ENCODE data around the gene EFS. TPM values are rescaled to one million over a fixed set of nuclear protein-coding genes. Genes with fewer than 3 reads are reported as not detected.

The EFS gene
- total and polyA plus RNA-seq, 10 of the 15 experiments (the other 5 are each of a cell fraction or from before 2014, with no cell fraction given), result 0.08 TPM; not detected in 9

DNA sequence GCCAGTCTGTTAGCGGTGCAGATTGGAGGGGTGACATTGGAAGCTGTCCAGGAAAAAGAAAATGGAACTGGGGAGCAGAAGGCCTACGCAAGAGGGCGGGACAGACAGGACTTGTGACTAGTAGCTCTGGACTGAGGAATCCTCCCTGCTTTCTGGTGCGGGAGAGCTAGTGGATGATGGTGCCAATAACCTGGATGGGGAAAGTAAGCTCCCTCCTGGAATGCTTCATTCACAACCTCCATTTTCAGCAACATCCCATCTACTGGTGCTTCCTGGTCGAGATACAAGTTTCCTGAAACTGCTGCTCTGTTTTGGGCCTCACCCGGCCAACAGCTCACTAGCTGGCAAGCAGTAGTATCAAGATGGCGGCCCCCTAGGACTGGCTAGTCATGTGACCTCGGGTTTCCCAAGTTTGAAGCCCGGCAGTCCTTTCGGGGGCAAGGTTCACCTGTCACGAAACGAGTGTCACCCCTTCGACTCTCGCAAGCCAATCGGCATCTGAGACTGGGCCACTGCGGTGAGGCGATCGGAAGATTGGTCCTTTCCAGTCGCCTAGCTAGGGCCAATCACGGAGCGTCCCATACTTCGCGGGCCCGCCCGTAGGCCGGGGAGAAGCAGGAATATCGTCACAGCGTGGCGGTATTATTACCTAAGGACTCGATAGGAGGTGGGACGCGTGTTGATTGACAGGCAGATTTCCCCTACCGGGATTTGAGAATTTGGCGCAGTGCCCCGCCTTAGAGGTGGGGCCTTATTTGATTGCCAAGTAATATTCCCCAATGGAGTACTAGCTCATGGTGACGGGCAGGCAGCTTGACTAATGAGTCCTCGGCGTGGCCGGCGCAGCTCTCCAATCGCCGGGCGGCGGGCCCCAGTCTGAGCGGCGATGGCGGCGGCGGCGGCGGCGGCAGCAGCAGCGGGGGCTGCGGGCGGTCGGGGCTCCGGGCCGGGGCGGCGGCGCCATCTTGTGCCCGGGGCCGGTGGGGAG lies 44.1 kb downstream of the EFS start, which contains the start of gene PABPN1 (continued):
- TF ChIP-seq ZZZ3 (IDR thresholded peaks at IDR 0.05; ENCODE audit: control insufficient read depth, insufficient read length, low read depth) (no peak), SMAD5 (IDR thresholded peaks at IDR 0.05; ENCODE audit: low read depth) (peak; percentile 73; the same call in 1 of the 2 replicates), KDM1A (IDR thresholded peaks at IDR 0.05; ENCODE audit: borderline replicate concordance) (no peak), SPI1 (IDR thresholded peaks at IDR 0.05; ENCODE audit: borderline replicate concordance, insufficient read depth, low read depth, low read length) (no peak), IKZF1 (conservative IDR thresholded peaks at IDR 0.05) (peak; percentile 73), RBBP5 (conservative IDR thresholded peaks at IDR 0.05) (no peak), SUZ12 (IDR thresholded peaks at IDR 0.05; ENCODE audit: unreplicated experiment) (no peak), POU2F2 (IDR thresholded peaks at IDR 0.05; ENCODE audit: borderline replicate concordance, low read depth, low read length) (peak; percentile 57; the same call in 2 of the 3 replicates), ZNF622 (IDR thresholded peaks at IDR 0.05) (no peak), MTA3 (IDR thresholded peaks at IDR 0.05; ENCODE audit: borderline replicate concordance, low read length) (peak; percentile 80; the same call in 1 of the 2 replicates), ESRRA (IDR thresholded peaks at IDR 0.05; ENCODE audit: low read length) (0 out of 2 replicates have a peak, but pooled peaks have one; percentile 17), MLLT1 (IDR thresholded peaks at IDR 0.05) (peak; percentile 93), STAT3 (IDR thresholded peaks at IDR 0.05; ENCODE audit: low read depth, low read length) (no peak), SP1 (IDR thresholded peaks at IDR 0.05; ENCODE audit: low read depth, low read length) (peak; percentile 97), FOS (IDR thresholded peaks at IDR 0.05; ENCODE audit: borderline replicate concordance, extremely low read depth, insufficient read length) (peak; percentile 93), IRF4 (IDR thresholded peaks at IDR 0.05; ENCODE audit: low read depth, low read length) (peak; percentile 27; the same call in 1 of the 2 replicates), YBX1 (IDR thresholded peaks at IDR 0.05) (no peak), MTA2 (IDR thresholded peaks at IDR 0.05; ENCODE audit: low read depth) (0 out of 2 replicates have a peak, but pooled peaks have one; percentile 43), MYB (IDR thresholded peaks at IDR 0.05; ENCODE audit: borderline replicate concordance, low read depth, low read length) (no peak), DPF2 (IDR thresholded peaks at IDR 0.05) (peak; percentile 100)
- TF ChIP-seq, protein P1, sequence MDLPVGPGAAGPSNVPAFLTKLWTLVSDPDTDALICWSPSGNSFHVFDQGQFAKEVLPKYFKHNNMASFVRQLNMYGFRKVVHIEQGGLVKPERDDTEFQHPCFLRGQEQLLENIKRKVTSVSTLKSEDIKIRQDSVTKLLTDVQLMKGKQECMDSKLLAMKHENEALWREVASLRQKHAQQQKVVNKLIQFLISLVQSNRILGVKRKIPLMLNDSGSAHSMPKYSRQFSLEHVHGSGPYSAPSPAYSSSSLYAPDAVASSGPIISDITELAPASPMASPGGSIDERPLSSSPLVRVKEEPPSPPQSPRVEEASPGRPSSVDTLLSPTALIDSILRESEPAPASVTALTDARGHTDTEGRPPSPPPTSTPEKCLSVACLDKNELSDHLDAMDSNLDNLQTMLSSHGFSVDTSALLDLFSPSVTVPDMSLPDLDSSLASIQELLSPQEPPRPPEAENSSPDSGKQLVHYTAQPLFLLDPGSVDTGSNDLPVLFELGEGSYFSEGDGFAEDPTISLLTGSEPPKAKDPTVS (IDR thresholded peaks at IDR 0.05; ENCODE audit: low read depth, low read length), result 0 out of 2 replicates have a peak, but pooled peaks have one; percentile 3
- TF ChIP-seq, protein P2, sequence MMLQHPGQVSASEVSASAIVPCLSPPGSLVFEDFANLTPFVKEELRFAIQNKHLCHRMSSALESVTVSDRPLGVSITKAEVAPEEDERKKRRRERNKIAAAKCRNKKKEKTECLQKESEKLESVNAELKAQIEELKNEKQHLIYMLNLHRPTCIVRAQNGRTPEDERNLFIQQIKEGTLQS (IDR thresholded peaks at IDR 0.05; ENCODE audit: borderline replicate concordance, extremely low read depth, low read depth, low read length), result no peak
- TF ChIP-seq, protein P3, sequence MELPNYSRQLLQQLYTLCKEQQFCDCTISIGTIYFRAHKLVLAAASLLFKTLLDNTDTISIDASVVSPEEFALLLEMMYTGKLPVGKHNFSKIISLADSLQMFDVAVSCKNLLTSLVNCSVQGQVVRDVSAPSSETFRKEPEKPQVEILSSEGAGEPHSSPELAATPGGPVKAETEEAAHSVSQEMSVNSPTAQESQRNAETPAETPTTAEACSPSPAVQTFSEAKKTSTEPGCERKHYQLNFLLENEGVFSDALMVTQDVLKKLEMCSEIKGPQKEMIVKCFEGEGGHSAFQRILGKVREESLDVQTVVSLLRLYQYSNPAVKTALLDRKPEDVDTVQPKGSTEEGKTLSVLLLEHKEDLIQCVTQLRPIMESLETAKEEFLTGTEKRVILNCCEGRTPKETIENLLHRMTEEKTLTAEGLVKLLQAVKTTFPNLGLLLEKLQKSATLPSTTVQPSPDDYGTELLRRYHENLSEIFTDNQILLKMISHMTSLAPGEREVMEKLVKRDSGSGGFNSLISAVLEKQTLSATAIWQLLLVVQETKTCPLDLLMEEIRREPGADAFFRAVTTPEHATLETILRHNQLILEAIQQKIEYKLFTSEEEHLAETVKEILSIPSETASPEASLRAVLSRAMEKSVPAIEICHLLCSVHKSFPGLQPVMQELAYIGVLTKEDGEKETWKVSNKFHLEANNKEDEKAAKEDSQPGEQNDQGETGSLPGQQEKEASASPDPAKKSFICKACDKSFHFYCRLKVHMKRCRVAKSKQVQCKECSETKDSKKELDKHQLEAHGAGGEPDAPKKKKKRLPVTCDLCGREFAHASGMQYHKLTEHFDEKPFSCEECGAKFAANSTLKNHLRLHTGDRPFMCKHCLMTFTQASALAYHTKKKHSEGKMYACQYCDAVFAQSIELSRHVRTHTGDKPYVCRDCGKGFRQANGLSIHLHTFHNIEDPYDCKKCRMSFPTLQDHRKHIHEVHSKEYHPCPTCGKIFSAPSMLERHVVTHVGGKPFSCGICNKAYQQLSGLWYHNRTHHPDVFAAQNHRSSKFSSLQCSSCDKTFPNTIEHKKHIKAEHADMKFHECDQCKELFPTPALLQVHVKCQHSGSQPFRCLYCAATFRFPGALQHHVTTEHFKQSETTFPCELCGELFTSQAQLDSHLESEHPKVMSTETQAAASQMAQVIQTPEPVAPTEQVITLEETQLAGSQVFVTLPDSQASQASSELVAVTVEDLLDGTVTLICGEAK (IDR thresholded peaks at IDR 0.05; ENCODE audit: borderline replicate concordance), result peak; percentile 79; the same call in 1 of the 2 replicates
